Measurements from ENCODE around the gene RGMB.

The RGMB gene

GRCh38 chr5:98768160-98768959 is 5.1 kb upstream of the RGMB start (continued):
- 0 out of 2 replicates have a peak, but pooled peaks have one; percentile 60 for TF ChIP-seq ZNF501 (tag by site-specific recombination; IDR thresholded peaks at IDR 0.05)
- TF ChIP-seq ZNF658 (tag by site-specific recombination; IDR thresholded peaks at IDR 0.05), result no peak
- no peak for TF ChIP-seq ZNF37A (tag by site-specific recombination; IDR thresholded peaks at IDR 0.05)
- no peak for TF ChIP-seq ZNF529 (tag by site-specific recombination; IDR thresholded peaks at IDR 0.05; ENCODE audit: insufficient replicate concordance)
- no peak for TF ChIP-seq ZSCAN18 (tag by site-specific recombination; IDR thresholded peaks at IDR 0.05)
- TF ChIP-seq ZNF148 (tag by site-specific recombination; IDR thresholded peaks at IDR 0.05; ENCODE audit: borderline replicate concordance), result no peak
- TF ChIP-seq ZNF558 (tag by site-specific recombination; IDR thresholded peaks at IDR 0.05), result peak; percentile 10; the same call in 1 of the 2 replicates
- TF ChIP-seq ZNF155 (tag by site-specific recombination; IDR thresholded peaks at IDR 0.05), result no peak
- TF ChIP-seq ZNF704 (tag by site-specific recombination; IDR thresholded peaks at IDR 0.05), result no peak
- peak; percentile 78 for TF ChIP-seq CTCF (tag by site-specific recombination; IDR thresholded peaks at IDR 0.05)
- TF ChIP-seq ZNF366 (tag by site-specific recombination; conservative IDR thresholded peaks at IDR 0.05), result peak; percentile 89
- TF ChIP-seq ZNF670 (tag by site-specific recombination; IDR thresholded peaks at IDR 0.05; ENCODE audit: low read depth), result no peak
- peak; percentile 89 for TF ChIP-seq ZNF335 (tag by site-specific recombination; conservative IDR thresholded peaks at IDR 0.05)
- peak; percentile 65 for TF ChIP-seq ZNF513 (tag by site-specific recombination; IDR thresholded peaks at IDR 0.05)
- TF ChIP-seq ZFP37 (tag by site-specific recombination; IDR thresholded peaks at IDR 0.05), result peak; percentile 61; the same call in 1 of the 2 replicates
- TF ChIP-seq OVOL3 (tag by site-specific recombination; IDR thresholded peaks at IDR 0.05), result no peak
- no peak for TF ChIP-seq ATF2 (tag by site-specific recombination; IDR thresholded peaks at IDR 0.05; ENCODE audit: low read depth)
- no peak for TF ChIP-seq ZNF48 (tag by site-specific recombination; IDR thresholded peaks at IDR 0.05)
- no peak for TF ChIP-seq ZNF600 (tag by site-specific recombination; IDR thresholded peaks at IDR 0.05)
- 0 out of 2 replicates have a peak, but pooled peaks have one; percentile 14 for TF ChIP-seq ZNF629 (tag by site-specific recombination; IDR thresholded peaks at IDR 0.05)
- TF ChIP-seq ZNF19 (tag by site-specific recombination; IDR thresholded peaks at IDR 0.05; ENCODE audit: low read depth), result no peak
- no peak for TF ChIP-seq ZNF544 (tag by site-specific recombination; IDR thresholded peaks at IDR 0.05)
- TF ChIP-seq ZNF280D (tag by site-specific recombination; IDR thresholded peaks at IDR 0.05), result no peak
- TF ChIP-seq ZNF18 (tag by site-specific recombination; IDR thresholded peaks at IDR 0.05), result no peak

Measured in HEK293 (cell line).